ENCODE results near the gene CDC42EP5.
"Not testable (repeated sequence)": the region's sequence is repeated elsewhere in the genome, so short reads cannot be mapped to it uniquely, and the experiment has no call there.

Gene CDC42EP5

DNA sequence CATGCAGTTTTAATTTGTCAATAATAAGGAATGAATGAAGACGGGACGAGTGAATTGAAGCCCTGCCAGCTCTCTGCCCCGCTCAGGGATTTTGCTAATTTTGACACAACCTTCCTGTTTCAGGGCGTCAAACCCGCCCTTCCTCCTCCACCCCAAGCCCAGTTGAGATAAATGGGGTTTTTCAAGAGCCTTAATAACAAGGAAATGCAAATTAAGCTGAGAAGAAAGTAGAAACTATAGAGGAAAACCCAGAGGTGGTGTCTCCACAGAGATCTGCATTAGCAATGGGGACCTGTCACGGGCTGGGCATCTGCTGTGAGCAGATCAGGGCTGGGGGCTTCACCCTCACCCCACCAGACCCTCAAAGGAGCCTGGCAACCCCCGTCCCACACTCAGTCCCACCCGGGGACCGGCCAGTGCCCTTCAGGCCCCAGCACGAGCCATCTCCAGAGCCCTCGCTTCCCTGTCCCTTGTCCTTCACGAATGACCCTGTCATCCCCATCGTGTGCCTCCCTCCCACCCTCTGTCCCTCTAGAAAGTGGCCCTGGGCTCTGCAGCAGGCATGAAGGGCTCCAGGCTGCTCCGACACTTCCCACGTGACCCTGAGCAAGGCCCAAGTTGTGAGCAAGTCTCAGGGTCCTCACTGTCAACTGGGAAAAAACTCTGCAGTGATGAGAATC lies 34.1 kb upstream of the CDC42EP5 start:
- not testable (repeated sequence) for H3K27ac ChIP-seq (ENCODE audit: low read depth, low read length, severe bottlenecking); H3K4me1 ChIP-seq (ENCODE audit: control insufficient read depth, insufficient read depth, low read length, poor library complexity, severe bottlenecking); H3K4me3 ChIP-seq (ENCODE audit: extremely low read depth, insufficient read depth, low read length, poor library complexity, severe bottlenecking); H3K36me3 ChIP-seq (ENCODE audit: control insufficient read depth, insufficient read depth, low read length)
- peaks cover 21% of the 10 kb centered on the region for H3K9me3 ChIP-seq (ENCODE audit: control insufficient read depth, low read length)
- 73 to 80% methylated on average over 4 to 6 of the region's 15 CpGs for whole genome bisulfite sequencing, 2 experiments (ENCODE audit: insufficient coverage in 2 of 2)

DNA sequence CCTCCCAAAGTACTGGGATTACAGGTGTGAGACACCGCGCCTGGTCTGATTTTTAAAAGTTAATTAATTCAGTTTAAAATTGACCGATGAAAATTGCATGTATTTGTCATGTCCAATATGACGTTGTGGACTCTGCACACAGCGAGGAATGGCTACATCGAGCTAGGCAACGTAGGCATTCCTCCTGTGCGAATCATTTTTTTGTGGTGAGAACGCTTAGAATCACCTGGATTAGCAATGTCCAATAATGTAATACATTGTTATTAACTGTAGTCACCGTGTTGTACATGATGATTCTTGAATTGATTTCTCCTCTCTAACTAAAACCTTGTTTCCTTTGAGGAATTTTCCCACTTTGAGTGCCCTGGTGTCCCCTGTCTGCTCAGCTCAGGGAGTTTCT lies 33.0 kb upstream of the CDC42EP5 start:
- Histone ChIP-seq H3K4me3 (ENCODE audit: extremely low read depth, insufficient read depth, low read length, poor library complexity, severe bottlenecking) (no peak overlapping the region), H3K27ac (ENCODE audit: low read depth, low read length, severe bottlenecking) (no peak overlapping the region), H3K9me3 (ENCODE audit: control insufficient read depth, low read length) (peaks cover 17% of the 10 kb centered on the region), H3K36me3 (ENCODE audit: control insufficient read depth, insufficient read depth, low read length) (no peaks in the 10 kb centered on the region), H3K4me1 (ENCODE audit: control insufficient read depth, insufficient read depth, low read length, poor library complexity, severe bottlenecking) (no peaks in the 10 kb centered on the region)
- 66 to 73% methylated on average over 4 to 7 of the region's 10 CpGs for WGBS, 2 experiments (ENCODE audit: insufficient coverage in 2 of 2)

DNA sequence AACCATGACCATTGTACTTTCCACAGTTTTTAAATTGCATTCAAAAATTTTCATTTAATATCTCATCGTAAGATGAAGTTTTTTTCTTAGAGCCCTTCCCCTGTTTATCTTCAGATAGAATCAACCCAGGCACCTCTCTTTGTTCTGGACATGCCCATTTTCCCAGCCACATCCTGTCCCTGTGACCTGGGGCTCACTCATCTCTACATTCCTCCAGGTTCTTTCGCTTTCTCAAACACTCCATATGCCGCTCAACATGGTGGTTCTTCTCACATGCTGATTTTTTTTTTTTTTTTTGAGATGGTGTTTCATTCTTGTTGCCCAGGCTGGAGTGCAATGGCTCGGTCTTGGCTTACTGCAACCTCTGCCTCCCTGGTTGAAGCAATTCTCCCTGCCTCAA lies 32.4 kb upstream of the CDC42EP5 start:
- not testable (repeated sequence) for H3K4me1 ChIP-seq (ENCODE audit: control insufficient read depth, insufficient read depth, low read length, poor library complexity, severe bottlenecking); H3K4me3 ChIP-seq (ENCODE audit: extremely low read depth, insufficient read depth, low read length, poor library complexity, severe bottlenecking); H3K27ac ChIP-seq (ENCODE audit: low read depth, low read length, severe bottlenecking); H3K36me3 ChIP-seq (ENCODE audit: control insufficient read depth, insufficient read depth, low read length)
- peaks cover 22% of the 10 kb centered on the region for H3K9me3 ChIP-seq (ENCODE audit: control insufficient read depth, low read length)
- WGBS, 2 experiments (ENCODE audit: insufficient coverage in 2 of 2): 82 to 100% methylated on average over 1 of the region's 4 CpGs

DNA sequence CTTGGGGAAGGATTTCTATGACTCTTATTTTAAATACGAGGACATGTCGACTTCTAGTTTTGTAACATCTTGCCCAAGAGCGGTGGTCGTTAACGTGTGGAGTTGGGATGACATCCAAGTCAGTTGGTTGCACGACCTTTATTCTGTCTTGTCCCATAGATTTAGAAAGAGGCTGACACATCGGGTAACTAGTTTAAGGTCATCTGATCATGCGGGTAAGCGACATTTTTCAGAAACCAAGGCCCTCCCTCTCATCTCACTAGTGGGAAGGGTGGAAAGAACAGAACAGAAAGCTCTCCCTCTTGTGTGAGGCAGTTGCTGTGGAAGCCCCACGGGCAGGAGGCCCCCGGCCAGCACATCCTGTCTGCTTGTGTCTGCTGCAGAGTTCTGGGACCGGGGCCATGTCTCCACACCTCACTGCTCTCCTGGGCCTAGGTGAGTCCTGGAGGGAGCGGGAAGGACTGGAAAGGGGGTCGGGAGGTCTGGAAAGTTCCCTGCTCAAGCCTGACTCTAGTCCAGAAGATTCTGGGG lies 29.5 kb upstream of the CDC42EP5 start, which contains the start of gene LAIR2:
Gene LAIR2, plus strand, starts transcription at position 314 of the 531 bp plus-strand sequence. Its CDS starts 88 bp downstream, at position 402.
- no peak within 1 kb of the TSS for H3K4me3 ChIP-seq (ENCODE audit: extremely low read depth, insufficient read depth, low read length, poor library complexity, severe bottlenecking)
- no peak within 1 kb of the TSS for H3K27ac ChIP-seq (ENCODE audit: low read depth, low read length, severe bottlenecking)
- no peaks in the 10 kb centered on the region for H3K4me1 ChIP-seq (ENCODE audit: control insufficient read depth, insufficient read depth, low read length, poor library complexity, severe bottlenecking)
- peaks cover 20% of the 10 kb centered on the region for H3K9me3 ChIP-seq (ENCODE audit: control insufficient read depth, low read length)
- no peaks in the 10 kb centered on the region for H3K36me3 ChIP-seq (ENCODE audit: control insufficient read depth, insufficient read depth, low read length)
- WGBS, 2 experiments (ENCODE audit: insufficient coverage in 2 of 2): 71 to 74% methylated on average over 9 to 10 of the region's 14 CpGs

DNA sequence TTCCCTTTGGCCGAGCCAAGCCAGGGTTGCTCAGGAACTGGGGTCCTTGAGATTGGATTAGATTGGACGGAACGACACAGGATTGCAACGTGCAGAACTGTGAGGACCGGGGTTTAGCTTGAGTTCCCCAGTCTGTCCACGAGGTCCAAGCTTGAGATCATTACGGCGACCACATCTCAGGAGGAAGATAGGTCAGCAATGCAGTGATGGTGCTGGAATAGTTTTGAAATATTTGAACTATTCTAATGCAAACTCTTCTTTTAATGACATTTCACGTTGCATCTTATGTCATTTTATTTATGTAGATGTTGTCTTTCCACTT lies 25.3 kb upstream of the CDC42EP5 start:
- not testable (repeated sequence) for H3K4me3 ChIP-seq (ENCODE audit: extremely low read depth, insufficient read depth, low read length, poor library complexity, severe bottlenecking); H3K4me1 ChIP-seq (ENCODE audit: control insufficient read depth, insufficient read depth, low read length, poor library complexity, severe bottlenecking); H3K36me3 ChIP-seq (ENCODE audit: control insufficient read depth, insufficient read depth, low read length); H3K27ac ChIP-seq (ENCODE audit: low read depth, low read length, severe bottlenecking)
- WGBS, 2 experiments (ENCODE audit: insufficient coverage in 2 of 2): 51 to 71% methylated on average over 4 to 5 of the region's 9 CpGs
- peaks cover 12% of the 10 kb centered on the region for H3K9me3 ChIP-seq (ENCODE audit: control insufficient read depth, low read length)

DNA sequence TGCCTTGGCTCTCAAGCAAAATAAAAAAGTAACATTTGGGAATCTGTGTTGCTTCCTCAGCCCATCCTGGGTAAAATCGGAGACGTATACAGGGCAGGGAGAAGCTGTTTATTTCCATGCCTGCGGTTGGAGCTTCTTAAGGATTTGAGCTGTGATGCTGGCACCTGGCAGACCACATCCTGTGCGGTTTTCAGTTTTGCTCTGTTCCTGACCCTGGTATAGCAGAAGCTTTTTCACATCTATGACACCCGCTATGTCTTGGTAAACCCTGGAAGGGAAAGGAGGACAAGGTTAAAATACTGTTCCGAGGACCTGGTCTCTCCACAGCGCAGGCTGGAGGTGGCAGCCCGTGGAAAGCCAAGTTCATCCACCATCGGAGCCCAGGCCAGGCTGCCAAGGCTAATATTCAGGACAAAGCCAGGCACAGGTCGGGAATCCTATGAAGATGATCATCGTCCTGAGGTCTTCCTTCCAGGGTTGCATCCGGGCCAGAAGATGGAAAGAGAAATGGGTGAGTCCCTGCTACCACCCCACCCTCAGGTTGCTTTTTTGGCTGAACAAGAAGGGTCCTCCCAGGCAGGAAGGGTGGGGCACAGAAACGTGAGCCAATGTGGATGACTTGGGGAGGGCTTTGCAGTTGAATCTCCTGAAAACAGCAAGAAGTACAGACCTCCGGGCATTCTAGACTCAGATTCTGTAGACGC lies 24.8 kb upstream of the CDC42EP5 start:
- not testable (repeated sequence) for H3K36me3 ChIP-seq (ENCODE audit: control insufficient read depth, insufficient read depth, low read length); H3K4me1 ChIP-seq (ENCODE audit: control insufficient read depth, insufficient read depth, low read length, poor library complexity, severe bottlenecking)
- WGBS, 2 experiments (ENCODE audit: insufficient coverage in 2 of 2): 90 to 91% methylated on average over 3 of the region's 15 CpGs

DNA sequence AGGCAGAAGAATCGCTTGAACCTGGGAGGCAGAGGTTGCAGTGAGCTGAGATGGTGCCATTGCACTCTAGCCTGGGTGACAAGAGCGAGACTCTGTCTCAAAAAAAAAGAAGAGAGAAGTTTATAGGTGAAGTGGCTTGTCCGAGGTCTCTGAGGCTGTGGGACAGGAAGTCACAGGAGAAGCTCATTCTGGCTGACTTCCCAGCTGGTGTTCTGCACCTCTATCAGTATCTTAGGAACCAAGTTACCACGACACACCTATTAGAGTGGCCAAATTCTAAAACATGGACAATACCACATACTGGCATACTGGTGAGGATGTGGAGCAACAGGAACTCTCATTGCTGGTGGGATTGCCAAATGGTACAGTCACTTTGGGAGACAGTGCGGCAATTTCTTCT lies 22.2 kb upstream of the CDC42EP5 start:
- H3K27ac ChIP-seq (ENCODE audit: low read depth, low read length, severe bottlenecking); H3K36me3 ChIP-seq (ENCODE audit: control insufficient read depth, insufficient read depth, low read length); H3K4me3 ChIP-seq (ENCODE audit: extremely low read depth, insufficient read depth, low read length, poor library complexity, severe bottlenecking); H3K4me1 ChIP-seq (ENCODE audit: control insufficient read depth, insufficient read depth, low read length, poor library complexity, severe bottlenecking); H3K9me3 ChIP-seq (ENCODE audit: control insufficient read depth, low read length): not testable (repeated sequence)
- WGBS, 2 experiments (ENCODE audit: insufficient coverage in 2 of 2): 43 to 82% methylated on average over 2 to 3 of the region's 5 CpGs

More for the DNA sequence above, 24.8 kb upstream of the CDC42EP5 start:
- H3K9me3 ChIP-seq (ENCODE audit: control insufficient read depth, low read length): peaks cover 12% of the 10 kb centered on the region
- not testable (repeated sequence) for H3K27ac ChIP-seq (ENCODE audit: low read depth, low read length, severe bottlenecking); H3K4me3 ChIP-seq (ENCODE audit: extremely low read depth, insufficient read depth, low read length, poor library complexity, severe bottlenecking)

DNA sequence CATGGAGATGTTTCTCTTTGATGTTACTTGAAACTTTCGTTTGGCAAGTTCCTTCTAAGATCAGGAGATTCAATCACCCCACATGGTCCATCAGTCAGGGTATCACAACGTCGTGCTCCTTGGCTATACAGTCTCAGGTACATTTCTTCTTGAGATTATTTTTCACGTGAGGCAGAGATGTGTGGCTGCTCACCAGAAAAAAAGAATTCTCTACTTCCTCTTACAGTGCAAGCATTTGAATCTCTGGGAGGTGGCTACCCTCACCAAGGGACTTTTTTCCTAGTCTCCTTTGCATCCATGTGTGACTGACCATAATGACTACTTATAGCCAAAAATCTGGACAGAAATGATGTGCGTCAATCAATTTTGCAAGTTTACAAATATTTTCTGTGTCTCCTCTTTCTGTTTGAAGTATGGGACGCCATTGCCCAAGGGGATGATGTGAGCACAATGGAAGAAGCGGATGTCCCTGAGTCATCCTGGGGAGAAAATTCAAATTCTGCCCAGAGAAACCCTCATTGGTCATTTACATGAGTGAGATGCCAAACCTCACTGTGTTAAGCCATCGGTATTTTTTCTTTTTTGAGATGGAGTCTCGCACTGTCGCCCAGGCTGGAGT lies 21.0 kb upstream of the CDC42EP5 start:
- H3K36me3 ChIP-seq (ENCODE audit: control insufficient read depth, insufficient read depth, low read length): no peaks in the 10 kb centered on the region
- H3K4me1 ChIP-seq (ENCODE audit: control insufficient read depth, insufficient read depth, low read length, poor library complexity, severe bottlenecking): no peaks in the 10 kb centered on the region
- H3K9me3 ChIP-seq (ENCODE audit: control insufficient read depth, low read length): peaks cover 5% of the 10 kb centered on the region
- WGBS, 2 experiments (ENCODE audit: insufficient coverage in 2 of 2): 71 to 75% methylated on average over 6 to 8 of the region's 10 CpGs
- no peak overlapping the region for H3K27ac ChIP-seq (ENCODE audit: low read depth, low read length, severe bottlenecking)
- H3K4me3 ChIP-seq (ENCODE audit: extremely low read depth, insufficient read depth, low read length, poor library complexity, severe bottlenecking): no peak overlapping the region

DNA sequence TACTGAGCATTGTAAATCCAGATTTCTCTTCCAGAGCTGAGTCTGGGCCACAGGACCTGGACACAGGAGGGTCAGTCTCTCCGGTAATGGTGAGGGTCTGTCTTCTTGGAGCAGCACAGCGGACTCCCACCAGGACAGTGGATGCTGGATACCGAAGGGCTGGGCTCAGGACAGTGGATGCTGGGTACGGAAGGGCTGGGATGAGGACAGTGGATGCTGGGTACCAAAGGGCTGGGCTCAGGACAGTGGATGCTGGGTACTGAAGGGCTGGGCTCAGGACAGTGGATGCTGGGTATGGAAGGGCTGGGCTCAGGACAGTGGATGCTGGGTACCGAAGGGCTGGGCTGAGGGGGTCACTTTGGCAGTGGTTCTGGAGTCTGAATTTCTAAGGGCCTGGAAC lies 20.0 kb upstream of the CDC42EP5 start:
- H3K4me1 ChIP-seq (ENCODE audit: control insufficient read depth, insufficient read depth, low read length, poor library complexity, severe bottlenecking); H3K4me3 ChIP-seq (ENCODE audit: extremely low read depth, insufficient read depth, low read length, poor library complexity, severe bottlenecking); H3K27ac ChIP-seq (ENCODE audit: low read depth, low read length, severe bottlenecking); H3K9me3 ChIP-seq (ENCODE audit: control insufficient read depth, low read length); H3K36me3 ChIP-seq (ENCODE audit: control insufficient read depth, insufficient read depth, low read length): not testable (repeated sequence)
- 71 to 75% methylated on average over 1 to 5 of the region's 5 CpGs for WGBS, 2 experiments (ENCODE audit: insufficient coverage in 2 of 2)

DNA sequence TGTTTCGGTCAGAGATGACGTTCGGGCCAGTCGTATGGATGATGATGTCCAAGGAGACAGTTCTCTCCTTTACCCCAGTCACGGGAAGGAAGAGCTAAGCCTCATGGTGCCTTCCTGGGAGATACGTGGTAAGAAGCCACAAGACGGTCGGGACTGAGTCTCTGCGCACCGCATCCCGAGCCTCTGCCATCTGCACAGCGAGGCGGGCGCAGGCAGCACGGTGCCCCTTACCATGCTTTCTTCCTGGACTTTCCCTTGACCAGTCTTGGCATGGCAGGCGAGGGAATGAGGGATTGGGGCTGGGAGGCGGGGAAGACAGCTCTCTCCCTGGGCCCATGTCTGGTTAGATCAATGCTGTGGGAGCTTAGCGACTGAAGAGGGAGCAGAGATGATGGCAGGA lies 19.5 kb upstream of the CDC42EP5 start:
- WGBS, 2 experiments (ENCODE audit: insufficient coverage in 2 of 2): 76 to 83% methylated on average over 14 to 16 of the region's 18 CpGs
- peaks cover 5% of the 10 kb centered on the region for H3K9me3 ChIP-seq (ENCODE audit: control insufficient read depth, low read length)
- no peaks in the 10 kb centered on the region for H3K36me3 ChIP-seq (ENCODE audit: control insufficient read depth, insufficient read depth, low read length)
- H3K27ac ChIP-seq (ENCODE audit: low read depth, low read length, severe bottlenecking): no peak overlapping the region
- no peak overlapping the region for H3K4me3 ChIP-seq (ENCODE audit: extremely low read depth, insufficient read depth, low read length, poor library complexity, severe bottlenecking)
- H3K4me1 ChIP-seq (ENCODE audit: control insufficient read depth, insufficient read depth, low read length, poor library complexity, severe bottlenecking): no peaks in the 10 kb centered on the region

DNA sequence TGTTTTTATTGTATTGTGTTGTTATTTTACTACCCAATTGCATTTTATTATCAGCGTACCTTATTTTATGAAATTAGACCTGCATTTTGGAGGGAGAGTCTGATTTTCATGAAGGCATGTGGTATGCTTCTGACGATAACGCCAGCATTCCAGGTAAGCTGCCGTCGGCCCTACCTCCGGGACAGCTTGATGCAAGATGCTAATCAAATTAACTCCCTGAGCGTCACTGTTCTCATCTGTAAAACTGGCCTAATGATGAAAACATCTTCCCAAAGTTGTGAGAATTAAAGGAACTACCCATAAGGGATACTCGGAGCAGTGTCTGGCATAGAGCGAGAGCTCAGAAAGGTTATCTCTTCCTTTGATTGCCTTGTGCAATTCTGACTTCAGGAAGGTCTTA lies 16.7 kb upstream of the CDC42EP5 start:
- Histone ChIP-seq H3K4me1 (ENCODE audit: control insufficient read depth, insufficient read depth, low read length, poor library complexity, severe bottlenecking) (no peaks in the 10 kb centered on the region), H3K4me3 (ENCODE audit: extremely low read depth, insufficient read depth, low read length, poor library complexity, severe bottlenecking) (no peak overlapping the region), H3K27ac (ENCODE audit: low read depth, low read length, severe bottlenecking) (no peak overlapping the region), H3K36me3 (ENCODE audit: control insufficient read depth, insufficient read depth, low read length) (no peaks in the 10 kb centered on the region), H3K9me3 (ENCODE audit: control insufficient read depth, low read length) (peaks cover 5% of the 10 kb centered on the region)
- WGBS, 2 experiments (ENCODE audit: insufficient coverage in 2 of 2): 73 to 76% methylated on average over 8 of the region's 9 CpGs

All from mesodermal cell (in vitro differentiated cells).